C4-2B (cell line): ENCODE data around the gene FSIP1.
A peak's percentile ranks its signal among the peaks of the same experiment; 100 is the strongest.

Experiments used
- H3K27ac ChIP-seq: fragments of 450-650 bp; 2 replicates; pipeline ENCODE4 v1.5.1; 2017
- ZFX ChIP-seq: fragments of 450-650 bp; IDR thresholded peaks from 2 replicates; pipeline ENCODE4 v1.6.1; 2017
- TF ChIP-seq, protein P1 (sequence below): fragments of 450-650 bp; conservative IDR thresholded peaks from 2 replicates; pipeline ENCODE4 v1.5.1; 2017; ENCODE audit warnings: mild to moderate bottlenecking

Gene FSIP1

GRCh38 chr15:39585871-39586301, 196.8 kb downstream of the FSIP1 start:
- H3K27ac ChIP-seq, result no peak overlapping the region
- TF ChIP-seq, protein P1, sequence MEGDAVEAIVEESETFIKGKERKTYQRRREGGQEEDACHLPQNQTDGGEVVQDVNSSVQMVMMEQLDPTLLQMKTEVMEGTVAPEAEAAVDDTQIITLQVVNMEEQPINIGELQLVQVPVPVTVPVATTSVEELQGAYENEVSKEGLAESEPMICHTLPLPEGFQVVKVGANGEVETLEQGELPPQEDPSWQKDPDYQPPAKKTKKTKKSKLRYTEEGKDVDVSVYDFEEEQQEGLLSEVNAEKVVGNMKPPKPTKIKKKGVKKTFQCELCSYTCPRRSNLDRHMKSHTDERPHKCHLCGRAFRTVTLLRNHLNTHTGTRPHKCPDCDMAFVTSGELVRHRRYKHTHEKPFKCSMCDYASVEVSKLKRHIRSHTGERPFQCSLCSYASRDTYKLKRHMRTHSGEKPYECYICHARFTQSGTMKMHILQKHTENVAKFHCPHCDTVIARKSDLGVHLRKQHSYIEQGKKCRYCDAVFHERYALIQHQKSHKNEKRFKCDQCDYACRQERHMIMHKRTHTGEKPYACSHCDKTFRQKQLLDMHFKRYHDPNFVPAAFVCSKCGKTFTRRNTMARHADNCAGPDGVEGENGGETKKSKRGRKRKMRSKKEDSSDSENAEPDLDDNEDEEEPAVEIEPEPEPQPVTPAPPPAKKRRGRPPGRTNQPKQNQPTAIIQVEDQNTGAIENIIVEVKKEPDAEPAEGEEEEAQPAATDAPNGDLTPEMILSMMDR, result no peak
- TF ChIP-seq ZFX, result no peak

DNA sequence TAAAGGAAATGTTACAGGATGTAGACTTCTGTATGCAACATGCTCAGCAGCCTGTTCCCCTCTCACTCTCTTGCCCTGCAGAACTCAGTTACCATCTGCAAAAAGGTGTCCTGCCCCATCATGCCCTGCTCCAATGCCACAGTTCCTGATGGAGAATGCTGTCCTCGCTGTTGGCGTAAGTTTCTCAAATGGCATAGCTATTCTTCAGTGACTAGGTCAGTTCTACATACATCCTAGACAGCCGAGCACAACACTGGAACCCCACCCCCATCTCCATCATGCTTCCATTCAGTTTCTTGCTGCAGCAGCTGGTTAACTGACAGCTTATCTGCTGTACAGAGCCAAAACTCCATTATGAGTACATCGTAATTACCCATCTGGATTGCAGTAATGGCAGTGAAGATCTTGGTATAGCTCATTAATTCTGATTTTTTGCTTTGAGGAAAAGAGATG, 197.2 kb downstream of the FSIP1 start:
- H3K27ac ChIP-seq, result no peak overlapping the region
- no peak for TF ChIP-seq ZFX
- TF ChIP-seq, protein P1, result no peak

- H3K27ac ChIP-seq, result no peak overlapping the region
- TF ChIP-seq, protein P1, result no peak
- TF ChIP-seq ZFX, result no peak
These were observed 197.8 kb downstream of the FSIP1 start for GRCh38 chr15:39584662-39585388.

DNA sequence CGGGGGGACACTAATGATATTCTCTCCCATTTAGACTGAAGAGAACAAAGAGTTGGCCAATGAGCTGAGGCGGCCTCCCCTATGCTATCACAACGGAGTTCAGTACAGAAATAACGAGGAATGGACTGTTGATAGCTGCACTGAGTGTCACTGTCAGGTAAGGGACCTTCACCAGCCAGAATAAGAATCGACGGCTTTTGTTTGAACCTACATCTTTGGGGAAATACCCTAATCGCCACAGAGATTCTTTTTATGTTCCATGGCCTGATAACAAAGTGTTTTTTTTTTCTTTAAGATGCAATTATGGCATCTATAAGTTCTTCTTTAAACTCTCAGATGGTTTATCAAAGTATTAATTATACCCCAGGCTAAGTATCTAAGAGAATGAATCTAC, 198.4 kb downstream of the FSIP1 start:
- no peak for TF ChIP-seq ZFX
- TF ChIP-seq, protein P1, result no peak
- H3K27ac ChIP-seq, result no peak overlapping the region

DNA sequence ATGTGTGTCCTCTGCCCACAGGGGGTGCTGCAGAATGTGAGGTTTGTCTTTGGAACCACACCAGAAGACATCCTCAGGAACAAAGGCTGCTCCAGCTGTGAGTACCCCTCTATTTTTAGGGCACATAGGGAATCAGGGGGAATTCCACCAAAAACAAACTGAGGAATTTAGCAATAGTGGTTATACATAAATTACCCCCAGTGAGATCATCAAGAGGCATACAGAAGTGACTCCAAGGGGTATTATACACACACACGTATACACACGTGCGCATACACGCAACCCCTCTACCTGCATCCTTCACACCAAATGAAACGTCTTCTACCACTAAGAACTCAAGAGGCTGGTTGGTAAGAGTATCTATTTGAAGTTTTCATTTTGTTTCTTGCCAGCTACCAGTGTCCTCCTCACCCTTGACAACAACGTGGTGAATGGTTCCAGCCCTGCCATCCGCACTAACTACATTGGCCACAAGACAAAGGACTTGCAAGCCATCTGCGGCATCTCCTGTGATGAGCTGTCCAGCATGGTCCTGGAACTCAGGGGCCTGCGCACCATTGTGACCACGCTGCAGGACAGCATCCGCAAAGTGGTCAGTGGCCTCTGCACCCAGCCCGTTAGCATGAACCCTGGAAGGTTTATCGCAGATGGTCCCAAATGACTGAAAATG, 198.9 kb downstream of the FSIP1 start:
- no peak overlapping the region for H3K27ac ChIP-seq
- TF ChIP-seq ZFX, result no peak
- TF ChIP-seq, protein P1, result peak; percentile 38

DNA sequence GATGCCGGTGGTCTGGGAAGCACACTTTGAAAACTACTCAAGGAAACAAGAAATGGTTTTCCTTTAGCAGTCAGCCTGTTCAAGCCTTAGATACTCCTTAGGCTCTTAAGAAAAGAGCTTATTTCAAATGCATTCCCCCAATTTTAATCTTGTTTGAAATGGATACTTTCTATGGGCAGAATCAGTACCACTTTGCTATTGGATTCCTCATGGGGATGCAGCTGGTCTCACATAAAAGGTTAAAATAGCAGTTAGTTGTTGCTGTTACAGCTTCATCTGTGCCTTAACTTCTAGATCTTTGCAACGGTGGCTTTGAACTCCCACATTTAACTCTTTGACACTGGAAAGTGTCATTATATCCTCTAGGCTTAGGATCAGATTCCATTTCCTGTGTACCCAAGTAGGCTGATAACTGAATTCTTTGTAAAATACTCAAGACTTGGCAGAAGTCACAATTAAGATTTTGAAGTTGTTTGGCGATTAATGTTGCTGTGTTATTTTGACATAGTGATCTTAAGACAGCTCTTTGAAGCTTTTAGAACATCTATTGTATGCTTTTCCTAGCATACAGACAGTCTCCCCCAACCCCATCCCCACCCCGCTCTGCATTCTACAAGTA, 199.6 kb downstream of the FSIP1 start:
- TF ChIP-seq, protein P1, result no peak
- TF ChIP-seq ZFX, result no peak
- no peak overlapping the region for H3K27ac ChIP-seq
